Right atrium auricular region (tissue), 2 donors: ENCODE results near the gene CD34. TPM values are rescaled to one million over a fixed set of nuclear protein-coding genes. Genes with fewer than 3 reads are reported as not detected.

Experiments used
- DNase-seq: peaks from one replicate; pipeline ENCODE4 v3.0.0-alpha.2; 2019; ENCODE audit warnings: low spot score
- H3K27ac ChIP-seq, 2 donors: fragments of 200-600 bp; sonication (generic); 1 replicate in 1 of 2; 2 replicates in 1 of 2; pipeline ENCODE4 v1.5.1; 2016 to 2019
- H3K27me3 ChIP-seq, 2 donors: fragments of 200-600 bp; sonication (generic); one replicate each; pipeline versions ENCODE4 v1.5.1 to v1.6.0; 2017 to 2019
- H3K36me3 ChIP-seq: fragments of 200-600 bp; sonication (generic); one replicate; pipeline ENCODE4 v1.5.1; 2016
- H3K4me1 ChIP-seq, 2 donors: fragments of 200-600 bp; sonication (generic); one replicate each; pipeline versions ENCODE4 v1.5.1 to v1.6.0; 2017 to 2019
- H3K4me3 ChIP-seq, 2 donors: fragments of 200-600 bp; sonication (generic); 1 replicate in 1 of 2; 2 replicates in 1 of 2; pipeline ENCODE4 v1.5.1; 2017 to 2019; ENCODE audit warnings: mild to moderate bottlenecking in 1 of 2, moderate library complexity in 1 of 2
- H3K9me3 ChIP-seq, 2 donors: fragments of 200-600 bp; sonication (generic); one replicate each; pipeline ENCODE4 v1.5.1; 2019
- CTCF ChIP-seq, 2 donors: fragments of 200-600 bp; sonication (generic); IDR thresholded peaks; one replicate each; pipeline ENCODE4 v1.5.1; 2019; ENCODE audit warnings: antibody characterized with exemption in 2 of 2
- total RNA-seq, 2 donors: library from RNA; depleted of rRNA; stranded (reverse); fragments of >200 nt; gene quantifications; one replicate each; pipeline ENCODE4 v1.1.0, GENCODE V29; 2016

CD34 gene
- total RNA-seq, 2 donors from 2014 or later: 76.7 to 76.8 TPM

GRCh38 chr1:207903053-207903452 is 7.9 kb downstream of the CD34 start:
- H3K36me3 ChIP-seq: peaks cover 10% of the 10 kb centered on the region
- no peak for TF ChIP-seq CTCF (IDR thresholded peaks at IDR 0.05)
- peaks cover 0 to 69% of the 10 kb centered on the region in 2 donors for H3K4me1 ChIP-seq
- peak overlapping the region; percentile 35 to 56 for H3K27ac ChIP-seq
- H3K9me3 ChIP-seq: no peaks in the 10 kb centered on the region
- DNase-seq: no peak
- H3K27me3 ChIP-seq: no peaks in the 10 kb centered on the region
- no peak overlapping the region for H3K4me3 ChIP-seq

- DNase-seq: no peak
- no peak overlapping the region for H3K4me3 ChIP-seq
- peaks cover 0 to 69% of the 10 kb centered on the region in 2 donors for H3K4me1 ChIP-seq
- no peaks in the 10 kb centered on the region for H3K9me3 ChIP-seq
- H3K36me3 ChIP-seq: peaks cover 10% of the 10 kb centered on the region
- TF ChIP-seq CTCF (IDR thresholded peaks at IDR 0.05): no peak
- no peaks in the 10 kb centered on the region for H3K27me3 ChIP-seq
- peak overlapping the region; percentile 35 to 56 for H3K27ac ChIP-seq
Observed at GRCh38 chr1:207902566-207902965, 8.4 kb downstream of the CD34 start.

GRCh38 chr1:207901041-207901653 is 9.8 kb downstream of the CD34 start:
- H3K27ac ChIP-seq: no peak overlapping the region
- no peak for TF ChIP-seq CTCF (IDR thresholded peaks at IDR 0.05)
- no peaks in the 10 kb centered on the region for H3K9me3 ChIP-seq
- no peak overlapping the region for H3K4me3 ChIP-seq
- peaks cover 0 to 62% of the 10 kb centered on the region in 2 donors for H3K4me1 ChIP-seq
- H3K36me3 ChIP-seq: peaks cover 10% of the 10 kb centered on the region
- DNase-seq: no peak
- H3K27me3 ChIP-seq: no peaks in the 10 kb centered on the region

GRCh38 chr1:207898836-207899235 is 12.1 kb downstream of the CD34 start:
- Histone ChIP-seq H3K4me1 (peaks cover 0 to 50% of the 10 kb centered on the region in 2 donors), H3K27ac (peak overlapping the region; percentile 24 to 50), H3K4me3 (no peak overlapping the region), H3K27me3 (no peaks in the 10 kb centered on the region), H3K9me3 (no peaks in the 10 kb centered on the region), H3K36me3 (peaks cover 10% of the 10 kb centered on the region)
- no peak for TF ChIP-seq CTCF (IDR thresholded peaks at IDR 0.05)
- DNase-seq: no peak

- peaks cover 10% of the 10 kb centered on the region for H3K36me3 ChIP-seq
- H3K27ac ChIP-seq: peak overlapping the region; percentile 24 to 50
- DNase-seq: no peak
- H3K4me3 ChIP-seq: no peak overlapping the region
- TF ChIP-seq CTCF (IDR thresholded peaks at IDR 0.05): no peak
- peaks cover 0 to 49% of the 10 kb centered on the region in 2 donors for H3K4me1 ChIP-seq
- no peaks in the 10 kb centered on the region for H3K9me3 ChIP-seq
- no peaks in the 10 kb centered on the region for H3K27me3 ChIP-seq
Observed at GRCh38 chr1:207898260-207898659, 12.7 kb downstream of the CD34 start.

- DNase-seq: no peak
- peaks cover 0 to 41% of the 10 kb centered on the region in 2 donors for H3K4me1 ChIP-seq
- peak overlapping the region in 1 of 2 donors; percentile 9 for H3K27ac ChIP-seq
- TF ChIP-seq CTCF (IDR thresholded peaks at IDR 0.05): peak in 1 of 2 donors; percentile 55
- H3K36me3 ChIP-seq: peaks cover 10% of the 10 kb centered on the region
- no peaks in the 10 kb centered on the region for H3K27me3 ChIP-seq
- no peaks in the 10 kb centered on the region for H3K9me3 ChIP-seq
- H3K4me3 ChIP-seq: no peak overlapping the region
Observed at GRCh38 chr1:207897188-207897587, 13.7 kb downstream of the CD34 start.
